Neural cell (in vitro differentiated cells): ENCODE data around the gene PLEKHA7. TPM values are rescaled to one million over a fixed set of nuclear protein-coding genes. Genes with fewer than 3 reads are reported as not detected.
A peak's percentile ranks its signal among the peaks of the same experiment; 100 is the strongest.

ENCODE experiments used
- H2AFZ ChIP-seq: fragments of 200-600, 300-800 bp; sonication (generic), shearing (Covaris generic); 2 replicates; pipeline ENCODE4 v1.6.0; 2014; ENCODE audit warnings: low read depth, mild to moderate bottlenecking, antibody characterized with exemption, low read length, moderate library complexity
- H3F3A ChIP-seq: fragments of 200-600 bp; shearing (Covaris generic); 2 replicates; pipeline ENCODE4 v1.6.1; 2016; ENCODE audit warnings: mild to moderate bottlenecking, moderate library complexity, mixed read lengths, antibody characterized with exemption, low read length; ENCODE audit not compliant: insufficient read depth, poor library complexity, severe bottlenecking
- H3K27ac ChIP-seq: fragments of 200-600, 300-800 bp; sonication (generic), shearing (Covaris generic); 2 replicates; pipeline ENCODE4 v1.5.1; 2014; ENCODE audit warnings: mild to moderate bottlenecking, low read length, moderate library complexity
- H3K27me3 ChIP-seq: fragments of 300-800, 200-600 bp; sonication (generic), shearing (Covaris generic); 2 replicates; pipeline ENCODE4 v1.6.0; 2014; ENCODE audit warnings: mild to moderate bottlenecking, low read depth, low read length, moderate library complexity; ENCODE audit not compliant: insufficient read depth
- H3K36me3 ChIP-seq: fragments of 300-800, 200-600 bp; sonication (generic), shearing (Covaris generic); 2 replicates; pipeline ENCODE4 v1.5.1; 2014; ENCODE audit warnings: mild to moderate bottlenecking, antibody characterized with exemption, low read length, moderate library complexity; ENCODE audit not compliant: insufficient read depth
- H3K4me2 ChIP-seq: fragments of 300-800, 200-600 bp; sonication (generic), shearing (Covaris generic); 2 replicates; pipeline ENCODE4 v1.6.0; 2014; ENCODE audit warnings: mild to moderate bottlenecking, low read length
- H3K4me3 ChIP-seq: fragments of 300-800, 200-600 bp; sonication (generic), shearing (Covaris generic); 2 replicates; pipeline ENCODE4 v1.5.1; 2014; ENCODE audit warnings: mild to moderate bottlenecking, low read length, moderate library complexity
- H3K79me2 ChIP-seq: fragments of 200-600 bp; shearing (Covaris generic); replicated peaks from 2 replicates; pipeline ENCODE4 v1.6.0; 2014; ENCODE audit warnings: mild to moderate bottlenecking, low read length, moderate library complexity; ENCODE audit not compliant: insufficient read depth
- H3K9ac ChIP-seq: fragments of 300-800, 200-600 bp; sonication (generic), shearing (Covaris generic); 2 replicates; pipeline ENCODE4 v1.6.1; 2016; ENCODE audit warnings: mild to moderate bottlenecking, low read length, mixed read lengths
- H3K9me2 ChIP-seq: fragments of 200-600 bp; shearing (Covaris generic); 2 replicates; pipeline ENCODE4 v1.6.1; 2016; ENCODE audit warnings: mild to moderate bottlenecking, low read length, mixed read lengths; ENCODE audit not compliant: insufficient read depth
- H3K9me3 ChIP-seq: fragments of 200-600, 300-800 bp; sonication (generic), shearing (Covaris generic); 2 replicates; pipeline ENCODE4 v1.6.1; 2016; ENCODE audit warnings: mild to moderate bottlenecking, mixed run types, low read length, moderate library complexity, mixed read lengths
- H4K20me1 ChIP-seq: fragments of 200-600 bp; shearing (Covaris generic); 2 replicates; pipeline ENCODE4 v1.6.1; 2016; ENCODE audit warnings: mild to moderate bottlenecking, mixed run types; ENCODE audit not compliant: insufficient read depth
- CTCF ChIP-seq: fragments of 450-650 bp; IDR thresholded peaks from 2 replicates; pipeline ENCODE4 v1.5.1; 2014; ENCODE audit warnings: antibody characterized with exemption, mild to moderate bottlenecking, moderate library complexity; ENCODE audit not compliant: poor library complexity, severe bottlenecking
- EP300 ChIP-seq: fragments of 450-650 bp; conservative IDR thresholded peaks from 2 replicates; pipeline ENCODE4 v1.6.1; 2014; ENCODE audit warnings: antibody characterized with exemption, mild to moderate bottlenecking, moderate library complexity; ENCODE audit not compliant: poor library complexity, severe bottlenecking
- EZH2 ChIP-seq: fragments of 200-600, 300-800 bp; shearing (Covaris generic), sonication (generic); IDR thresholded peaks from 2 replicates; pipeline ENCODE4 v1.6.1; 2014; ENCODE audit warnings: antibody characterized with exemption, low read length, borderline replicate concordance, mild to moderate bottlenecking; ENCODE audit not compliant: insufficient read depth, poor library complexity, severe bottlenecking
- MXI1 ChIP-seq: fragments of 450-650 bp; conservative IDR thresholded peaks from 2 replicates; pipeline ENCODE4 v1.6.1; 2014; ENCODE audit warnings: antibody characterized with exemption, mild to moderate bottlenecking; ENCODE audit not compliant: poor library complexity, severe bottlenecking
- POLR2AphosphoS5 ChIP-seq: IDR thresholded peaks from 2 replicates; pipeline ENCODE4 v1.6.1; 2012
- RAD21 ChIP-seq: fragments of 450-650 bp; conservative IDR thresholded peaks from 2 replicates; pipeline ENCODE4 v1.6.1; 2014; ENCODE audit warnings: antibody characterized with exemption, mild to moderate bottlenecking, moderate library complexity
- REST ChIP-seq: IDR thresholded peaks from 2 replicates; pipeline ENCODE4 v1.6.1; 2012; ENCODE audit warnings: borderline replicate concordance
- SMC3 ChIP-seq: fragments of 450-650 bp; conservative IDR thresholded peaks from 2 replicates; pipeline ENCODE4 v1.6.1; 2014; ENCODE audit warnings: antibody characterized with exemption, mild to moderate bottlenecking, moderate library complexity; ENCODE audit not compliant: poor library complexity
- TAF1 ChIP-seq: IDR thresholded peaks from 2 replicates; pipeline ENCODE4 v1.6.1; 2012; ENCODE audit warnings: low read depth
- polyA plus RNA-seq: library from polyadenylated mRNA; depleted of rRNA; stranded (reverse); fragments of >200 nt; gene quantifications from 2 replicates; pipeline ENCODE4 v1.2.3, GENCODE V29; 2014

The PLEKHA7 gene
- polyA plus RNA-seq, 1 donor from 2014 or later = 45.7 TPM

- Histone ChIP-seq H3K9me2 (no peaks in the 10 kb centered on the region), H3K27me3 (no peaks in the 10 kb centered on the region), H4K20me1 (no peaks in the 10 kb centered on the region), H3K9me3 (no peaks in the 10 kb centered on the region), H3K79me2 (no peaks in the 10 kb centered on the region), H3K4me2 (no peak overlapping the region), H2AFZ (no peak overlapping the region), H3K36me3 (no peaks in the 10 kb centered on the region), H3K4me3 (no peak overlapping the region), H3F3A (no peaks in the 10 kb centered on the region), H3K27ac (no peak overlapping the region), H3K9ac (no peak overlapping the region)
- TF ChIP-seq SMC3 = no peak
- no peak for TF ChIP-seq EP300
- TF ChIP-seq RAD21 = no peak
- no peak for TF ChIP-seq CTCF
- TF ChIP-seq TAF1 = no peak
- TF ChIP-seq MXI1 = no peak
- no peak for TF ChIP-seq EZH2
- no peak for TF ChIP-seq POLR2AphosphoS5
- no peak for TF ChIP-seq REST
Observed at GRCh38 chr11:16946477-16947282, 67.5 kb downstream of the PLEKHA7 start.

GRCh38 chr11:16945671-16946469 is 68.3 kb downstream of the PLEKHA7 start:
- TF ChIP-seq POLR2AphosphoS5 (no peak), RAD21 (peak; percentile 74), CTCF (peak; percentile 70), SMC3 (peak; percentile 72), REST (no peak)
- Histone ChIP-seq H3K4me2 (no peak overlapping the region), H3K4me3 (no peak overlapping the region)

More at GRCh38 chr11:16945671-16946469, 68.3 kb downstream of the PLEKHA7 start:
- Histone ChIP-seq H3K9ac (no peak overlapping the region), H3F3A (no peaks in the 10 kb centered on the region), H2AFZ (no peak overlapping the region), H3K9me2 (no peaks in the 10 kb centered on the region), H3K79me2 (no peaks in the 10 kb centered on the region), H3K27ac (no peak overlapping the region), H4K20me1 (no peaks in the 10 kb centered on the region), H3K27me3 (no peaks in the 10 kb centered on the region), H3K9me3 (no peaks in the 10 kb centered on the region), H3K36me3 (no peaks in the 10 kb centered on the region)
